CD4-positive, alpha-beta T cell treated with Interleukin-1 beta for 1 hour (primary cell): Measurements from ENCODE around the gene CXCR6.

ENCODE experiments used
- DNase-seq, 2 donors: peaks; one replicate each; pipeline ENCODE4 v3.0.0-alpha.2; 2020 to 2022

The CXCR6 gene

GRCh38 chr3:45922950-45923590, 20.2 kb upstream of the CXCR6 start:
- no peak for DNase-seq

GRCh38 chr3:45923755-45924154, 19.5 kb upstream of the CXCR6 start:
- no peak for DNase-seq

DNA sequence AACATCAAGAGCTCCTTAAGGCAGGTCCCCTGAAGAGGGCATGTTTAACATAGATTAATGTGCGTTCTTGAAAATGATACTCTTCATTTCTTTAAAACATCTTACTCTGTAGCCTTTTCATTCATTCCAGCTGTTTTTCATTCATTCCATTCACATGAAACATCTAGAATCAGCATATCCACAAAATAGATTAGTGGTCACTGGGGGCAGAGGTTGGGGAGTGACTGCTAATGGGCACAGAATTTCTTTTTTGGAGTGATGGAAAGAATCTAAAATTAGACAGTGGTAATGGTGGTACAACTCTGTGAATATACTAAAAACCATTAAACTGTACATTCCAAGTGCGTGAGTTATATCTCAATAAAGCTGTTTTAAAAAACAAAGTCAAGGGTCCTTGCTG, 15.4 kb upstream of the CXCR6 start:
- no peak for DNase-seq

GRCh38 chr3:45929042-45929679, 14.1 kb upstream of the CXCR6 start:
- peak; percentile 59 to 67 for DNase-seq

DNA sequence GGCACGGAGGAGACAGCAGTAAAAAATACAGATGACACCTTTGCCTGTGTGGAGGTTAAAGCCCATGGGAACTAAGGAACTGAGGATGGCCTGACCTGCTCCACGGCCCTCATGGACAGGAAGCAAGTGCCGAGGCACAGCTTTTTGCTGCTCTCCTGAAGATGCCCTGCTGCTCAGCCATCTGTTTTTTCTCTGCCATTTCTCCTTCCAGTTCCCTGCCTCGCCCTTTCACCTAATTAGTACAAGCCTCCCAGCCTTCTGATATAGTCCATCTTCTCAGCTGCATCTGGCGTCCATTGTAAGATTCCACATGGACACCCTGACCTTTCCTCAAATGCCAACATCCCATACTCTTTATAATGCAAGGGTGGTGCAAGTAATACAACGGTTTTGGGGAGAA, 11.8 kb upstream of the CXCR6 start:
- no peak for DNase-seq

GRCh38 chr3:45932112-45932511, 11.2 kb upstream of the CXCR6 start:
- peak in 1 of 2 donors; percentile 39 for DNase-seq

- no peak for DNase-seq
Observed at GRCh38 chr3:45933591-45933990, 9.7 kb upstream of the CXCR6 start.

DNA sequence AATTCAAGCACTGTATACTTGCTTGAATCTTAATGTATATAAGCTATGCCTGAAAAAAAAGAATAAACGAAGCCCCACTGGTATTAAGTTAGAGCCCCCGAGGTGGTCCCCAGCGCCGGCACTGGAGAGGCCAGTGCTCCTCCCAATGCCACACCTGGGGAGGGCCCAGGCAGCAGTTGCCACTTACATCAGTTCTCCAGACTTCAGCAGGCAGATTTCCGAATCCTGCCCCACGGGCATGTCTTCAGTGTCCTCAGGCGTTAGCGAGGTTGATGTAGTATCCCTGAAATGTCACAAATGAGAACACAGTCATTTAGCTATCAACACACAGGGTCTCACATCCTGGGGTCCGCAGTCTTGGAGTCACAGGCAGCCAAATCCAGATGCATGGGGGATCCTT, 7.0 kb upstream of the CXCR6 start:
- no peak for DNase-seq

- no peak for DNase-seq
Observed at GRCh38 chr3:45937206-45938042, 5.8 kb upstream of the CXCR6 start.

DNA sequence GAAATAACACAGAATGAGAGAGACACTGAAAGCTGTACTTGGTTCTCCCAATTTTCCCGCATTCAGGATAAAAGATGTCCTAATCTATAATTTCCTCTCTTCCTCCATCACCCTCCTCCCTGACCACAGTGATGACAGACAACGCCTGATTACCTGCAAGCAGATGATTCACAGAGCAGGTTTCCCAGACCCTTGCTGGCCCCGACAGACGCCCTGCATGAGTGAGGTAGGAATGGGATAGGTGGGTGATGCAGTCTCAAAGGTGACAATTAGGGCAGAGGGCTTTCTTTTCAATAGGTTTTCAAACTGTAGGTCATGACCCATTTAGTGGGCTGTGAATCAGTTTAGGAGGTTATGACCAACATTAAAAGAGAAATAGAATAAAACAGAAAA, 5.2 kb upstream of the CXCR6 start:
- DNase-seq, result no peak

- peak; percentile 82 for DNase-seq
Observed at GRCh38 chr3:45938864-45939263, 4.4 kb upstream of the CXCR6 start.

DNA sequence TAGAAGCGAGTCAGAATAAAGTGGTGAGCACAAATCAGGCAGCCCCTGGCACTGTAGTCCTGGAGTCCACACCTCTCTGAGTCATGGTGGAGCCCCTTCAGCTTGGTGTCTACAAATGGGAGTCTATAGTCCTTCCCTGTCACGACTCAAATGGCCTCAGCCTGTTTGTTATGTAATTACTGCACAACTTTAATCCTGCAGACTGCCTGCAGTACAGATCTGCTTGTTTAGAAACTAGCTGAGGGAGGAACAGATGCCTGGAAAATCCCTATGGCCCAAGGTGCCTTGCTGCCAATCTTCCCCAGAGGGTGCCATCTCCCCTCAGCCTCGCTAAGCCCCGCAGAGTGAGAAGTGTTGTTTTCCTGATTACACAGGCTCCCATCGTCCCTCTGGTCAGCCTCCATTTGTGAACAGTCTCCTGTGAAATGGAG, 3.9 kb upstream of the CXCR6 start:
- DNase-seq, result no peak

- no peak for DNase-seq
Observed at GRCh38 chr3:45940004-45940780, 3.1 kb upstream of the CXCR6 start.

GRCh38 chr3:45940781-45941365, 2.4 kb upstream of the CXCR6 start:
- DNase-seq, result no peak

DNA sequence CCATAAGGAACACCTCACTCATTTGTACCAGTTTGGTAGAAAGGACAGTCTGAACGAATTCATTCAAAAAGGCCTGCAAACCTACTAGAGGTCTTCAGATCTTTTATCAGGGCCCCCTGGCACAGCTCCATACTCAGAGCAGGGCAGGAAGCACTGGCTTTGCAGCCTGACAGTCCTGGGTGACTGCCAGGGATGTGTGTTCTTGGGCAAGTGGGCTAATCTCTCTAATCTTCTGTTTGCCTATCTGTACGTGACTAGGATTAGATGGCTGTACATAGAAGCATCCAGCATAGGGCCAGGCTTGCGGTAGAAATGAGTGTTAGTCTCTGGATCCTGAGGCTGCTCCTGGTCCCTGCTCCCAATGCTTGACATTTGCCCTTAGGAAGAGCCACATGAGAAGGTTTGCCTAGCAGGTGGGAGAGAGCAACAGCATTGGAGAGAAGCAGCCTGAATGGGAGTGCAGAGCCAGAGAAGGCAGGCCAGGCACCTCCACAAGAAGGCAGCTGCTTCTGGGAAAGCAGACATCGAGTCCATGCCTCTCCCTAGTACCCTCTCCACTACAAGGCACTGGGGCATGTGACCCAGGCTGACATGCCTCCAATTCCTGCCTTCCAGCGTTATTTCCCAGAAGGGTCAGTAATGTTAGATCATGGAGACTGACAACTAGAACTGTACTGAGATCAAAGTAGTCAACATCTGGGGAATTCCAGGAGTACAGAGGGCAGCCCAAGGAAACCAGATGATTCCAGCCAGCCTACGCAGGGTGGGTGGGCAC, 1.0 kb upstream of the CXCR6 start:
- no peak for DNase-seq

DNA sequence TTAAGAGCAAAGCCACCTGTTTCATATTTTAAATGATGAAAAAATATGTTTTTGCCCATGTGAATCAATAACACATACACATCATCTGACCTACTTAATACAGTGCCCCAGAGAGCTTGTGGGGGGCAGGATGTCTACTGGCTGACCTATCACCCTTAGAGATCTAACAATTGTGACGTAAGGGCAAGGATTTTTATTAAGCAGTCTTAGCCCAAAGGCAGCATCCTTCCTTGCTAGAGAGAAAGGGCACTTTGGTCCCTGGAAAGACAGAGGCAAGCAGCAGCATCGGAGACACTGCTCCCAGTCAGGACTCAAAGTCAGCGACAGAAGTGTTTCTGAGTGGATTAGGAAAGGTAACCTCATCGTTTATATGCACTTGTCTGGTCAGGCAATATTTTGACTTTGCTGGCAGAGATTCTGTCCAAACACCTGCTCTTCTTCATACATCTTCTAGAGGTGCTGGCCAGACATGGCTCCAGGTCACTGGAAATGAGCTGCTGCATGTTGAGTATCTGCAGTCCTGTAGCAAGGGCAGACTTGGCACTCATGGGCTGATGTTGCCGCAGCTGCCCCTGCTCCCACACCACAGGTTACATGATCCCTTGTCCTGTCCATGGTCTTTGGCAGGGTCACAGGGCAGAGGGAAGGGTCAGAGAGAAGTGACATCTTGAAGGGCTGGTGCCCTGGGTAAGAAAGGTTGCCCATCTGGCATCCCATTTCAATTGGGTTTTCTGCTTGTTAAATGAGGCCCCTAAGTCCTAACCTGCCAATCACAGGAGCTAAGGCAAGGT, 1.8 kb downstream of the CXCR6 start:
- peak; percentile 22 to 49 for DNase-seq

DNA sequence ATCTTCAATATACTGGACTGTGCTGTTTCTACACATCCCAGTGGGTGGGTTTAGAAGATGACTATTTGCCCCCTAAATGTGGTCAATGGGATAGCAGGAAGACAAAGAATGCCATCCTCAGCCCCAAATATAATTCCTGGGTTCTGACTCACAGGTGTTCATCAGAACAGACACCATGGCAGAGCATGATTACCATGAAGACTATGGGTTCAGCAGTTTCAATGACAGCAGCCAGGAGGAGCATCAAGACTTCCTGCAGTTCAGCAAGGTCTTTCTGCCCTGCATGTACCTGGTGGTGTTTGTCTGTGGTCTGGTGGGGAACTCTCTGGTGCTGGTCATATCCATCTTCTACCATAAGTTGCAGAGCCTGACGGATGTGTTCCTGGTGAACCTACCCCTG, 3.0 kb downstream of the CXCR6 start:
- DNase-seq, result no peak

- no peak for DNase-seq
Observed at GRCh38 chr3:45946875-45947274, 3.6 kb downstream of the CXCR6 start.

DNA sequence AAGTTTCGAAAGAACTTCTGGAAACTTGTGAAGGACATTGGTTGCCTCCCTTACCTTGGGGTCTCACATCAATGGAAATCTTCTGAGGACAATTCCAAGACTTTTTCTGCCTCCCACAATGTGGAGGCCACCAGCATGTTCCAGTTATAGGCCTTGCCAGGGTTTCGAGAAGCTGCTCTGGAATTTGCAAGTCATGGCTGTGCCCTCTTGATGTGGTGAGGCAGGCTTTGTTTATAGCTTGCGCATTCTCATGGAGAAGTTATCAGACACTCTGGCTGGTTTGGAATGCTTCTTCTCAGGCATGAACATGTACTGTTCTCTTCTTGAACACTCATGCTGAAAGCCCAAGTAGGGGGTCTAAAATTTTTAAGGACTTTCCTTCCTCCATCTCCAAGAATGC, 4.1 kb downstream of the CXCR6 start:
- DNase-seq, result no peak

- no peak for DNase-seq
Observed at GRCh38 chr3:45948311-45948781, 5.1 kb downstream of the CXCR6 start.

DNA sequence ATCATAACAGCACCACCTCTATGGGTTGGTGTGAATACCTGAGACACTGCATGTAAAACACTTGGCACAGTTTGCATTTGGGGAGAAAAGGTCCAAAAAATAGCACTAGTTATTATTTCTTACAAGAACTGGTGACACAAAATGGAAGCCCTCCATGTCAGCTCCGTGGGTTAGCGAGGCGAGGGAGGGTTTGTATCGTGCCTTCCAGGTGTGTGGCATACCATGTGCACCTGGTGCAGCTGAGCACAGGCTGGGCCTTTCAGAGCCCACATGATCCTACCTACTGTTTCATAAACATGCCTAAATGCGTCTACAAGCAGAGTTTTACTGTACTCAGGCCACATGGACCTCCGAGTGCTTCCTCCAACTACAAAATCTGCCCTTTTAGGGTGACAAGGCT, 5.6 kb downstream of the CXCR6 start:
- DNase-seq, result no peak
